ENCODE data around the gene CHST7. TPM values are rescaled to one million over a fixed set of nuclear protein-coding genes. Genes with fewer than 3 reads are reported as not detected.

Gene CHST7
- polyA plus RNA-seq, 1 donor from 2014 or later = 4.9 TPM

GRCh38 chrX:46634577-46634976 lies 61.0 kb downstream of the CHST7 start:
- Histone ChIP-seq H3K9ac (ENCODE audit: low read length) (no peak overlapping the region), H3K27ac (ENCODE audit: low read length) (no peak overlapping the region), H3K9me2 (ENCODE audit: insufficient read depth, low read length) (no peaks in the 10 kb centered on the region), H3K27me3 (ENCODE audit: insufficient read depth, low read depth, low read length) (no peaks in the 10 kb centered on the region), H2AFZ (ENCODE audit: low read depth, low read length) (no peak overlapping the region), H3K79me2 (replicated peaks; ENCODE audit: insufficient read depth, low read length) (no peaks in the 10 kb centered on the region), H3K4me2 (ENCODE audit: low read length) (no peak overlapping the region), H3K36me3 (ENCODE audit: insufficient read depth, low read length) (no peaks in the 10 kb centered on the region), H3K4me3 (ENCODE audit: low read length) (no peak overlapping the region), H3K9me3 (ENCODE audit: low read length) (no peaks in the 10 kb centered on the region), H4K20me1 (ENCODE audit: insufficient read depth) (no peaks in the 10 kb centered on the region), H3F3A (ENCODE audit: insufficient read depth, low read length, poor library complexity, severe bottlenecking) (no peaks in the 10 kb centered on the region)
- TF ChIP-seq REST (IDR thresholded peaks at IDR 0.05; ENCODE audit: borderline replicate concordance) (no peak), TAF1 (IDR thresholded peaks at IDR 0.05; ENCODE audit: low read depth) (no peak), SMC3 (conservative IDR thresholded peaks at IDR 0.05; ENCODE audit: poor library complexity) (no peak), CTCF (IDR thresholded peaks at IDR 0.05; ENCODE audit: poor library complexity, severe bottlenecking) (no peak), RAD21 (conservative IDR thresholded peaks at IDR 0.05) (no peak), EZH2 (IDR thresholded peaks at IDR 0.05; ENCODE audit: borderline replicate concordance, insufficient read depth, low read length, poor library complexity, severe bottlenecking) (no peak), EP300 (conservative IDR thresholded peaks at IDR 0.05; ENCODE audit: poor library complexity, severe bottlenecking) (no peak), POLR2AphosphoS5 (IDR thresholded peaks at IDR 0.05) (no peak)

GRCh38 chrX:46635186-46635585 lies 61.6 kb downstream of the CHST7 start:
- H3K27ac ChIP-seq (ENCODE audit: low read length) = no peak overlapping the region
- no peaks in the 10 kb centered on the region for H3F3A ChIP-seq (ENCODE audit: insufficient read depth, low read length, poor library complexity, severe bottlenecking)
- no peaks in the 10 kb centered on the region for H4K20me1 ChIP-seq (ENCODE audit: insufficient read depth)
- H3K27me3 ChIP-seq (ENCODE audit: insufficient read depth, low read depth, low read length) = no peaks in the 10 kb centered on the region
- H3K4me2 ChIP-seq (ENCODE audit: low read length) = no peak overlapping the region
- no peaks in the 10 kb centered on the region for H3K9me3 ChIP-seq (ENCODE audit: low read length)
- TF ChIP-seq EZH2 (IDR thresholded peaks at IDR 0.05; ENCODE audit: borderline replicate concordance, insufficient read depth, low read length, poor library complexity, severe bottlenecking) (no peak), MXI1 (conservative IDR thresholded peaks at IDR 0.05; ENCODE audit: poor library complexity, severe bottlenecking) (no peak), TAF1 (IDR thresholded peaks at IDR 0.05; ENCODE audit: low read depth) (no peak), REST (IDR thresholded peaks at IDR 0.05; ENCODE audit: borderline replicate concordance) (no peak), POLR2AphosphoS5 (IDR thresholded peaks at IDR 0.05) (no peak), EP300 (conservative IDR thresholded peaks at IDR 0.05; ENCODE audit: poor library complexity, severe bottlenecking) (no peak), SMC3 (conservative IDR thresholded peaks at IDR 0.05; ENCODE audit: poor library complexity) (no peak), RAD21 (conservative IDR thresholded peaks at IDR 0.05) (no peak), CTCF (IDR thresholded peaks at IDR 0.05; ENCODE audit: poor library complexity, severe bottlenecking) (no peak)
- H3K36me3 ChIP-seq (ENCODE audit: insufficient read depth, low read length) = no peaks in the 10 kb centered on the region
- H3K4me3 ChIP-seq (ENCODE audit: low read length) = no peak overlapping the region
- H3K9ac ChIP-seq (ENCODE audit: low read length) = no peak overlapping the region
- H3K9me2 ChIP-seq (ENCODE audit: insufficient read depth, low read length) = no peaks in the 10 kb centered on the region
- H2AFZ ChIP-seq (ENCODE audit: low read depth, low read length) = no peak overlapping the region
- no peaks in the 10 kb centered on the region for H3K79me2 ChIP-seq (replicated peaks; ENCODE audit: insufficient read depth, low read length)

All from neural cell (in vitro differentiated cells).